Skeletal muscle tissue (tissue), 4 donors: ENCODE results near the gene CALY. TPM values are rescaled to one million over a fixed set of nuclear protein-coding genes. Genes with fewer than 3 reads are reported as not detected.

ENCODE experiments used
- H3K27ac ChIP-seq: one replicate; pipeline ENCODE4 v1.7.0; 2013; ENCODE audit warnings: mild to moderate bottlenecking, low read depth, low read length, inconsistent platforms
- H3K27me3 ChIP-seq, 3 donors: one replicate each; pipeline ENCODE4 v1.7.0; 2013; ENCODE audit warnings: low read length in 3 of 3; ENCODE audit not compliant: control insufficient read depth in 3 of 3, insufficient read depth in 3 of 3
- H3K36me3 ChIP-seq, 3 donors: one replicate each; pipeline ENCODE4 v1.7.0; 2013; ENCODE audit warnings: low read length in 3 of 3; ENCODE audit not compliant: control insufficient read depth in 3 of 3, insufficient read depth in 3 of 3
- H3K4me1 ChIP-seq, 3 donors: one replicate each; pipeline ENCODE4 v1.7.0; 2013; ENCODE audit warnings: low read length in 3 of 3, mild to moderate bottlenecking in 3 of 3; ENCODE audit not compliant: control insufficient read depth in 3 of 3, insufficient read depth in 3 of 3
- H3K4me3 ChIP-seq, 3 donors: one replicate each; pipeline ENCODE4 v1.7.0; 2013; ENCODE audit warnings: low read length in 3 of 3
- H3K9ac ChIP-seq, 3 donors: one replicate each; pipeline ENCODE4 v1.7.0; 2013; ENCODE audit warnings: low read length in 3 of 3, mild to moderate bottlenecking in 3 of 3, moderate library complexity in 2 of 3, low read depth in 1 of 3
- H3K9me3 ChIP-seq, 3 donors: one replicate each; pipeline ENCODE4 v1.7.0; 2013; ENCODE audit warnings: low read length in 3 of 3; ENCODE audit not compliant: control insufficient read depth in 3 of 3
- total RNA-seq: library from RNA; depleted of rRNA; stranded (reverse); fragments of >200 nt; gene quantifications from one replicate; pipeline ENCODE4 v1.2.3, GENCODE V29; 2014
- donor health status: Osteomylitis.

The CALY gene
- total RNA-seq, 1 donor from 2014 or later, result not detected

DNA sequence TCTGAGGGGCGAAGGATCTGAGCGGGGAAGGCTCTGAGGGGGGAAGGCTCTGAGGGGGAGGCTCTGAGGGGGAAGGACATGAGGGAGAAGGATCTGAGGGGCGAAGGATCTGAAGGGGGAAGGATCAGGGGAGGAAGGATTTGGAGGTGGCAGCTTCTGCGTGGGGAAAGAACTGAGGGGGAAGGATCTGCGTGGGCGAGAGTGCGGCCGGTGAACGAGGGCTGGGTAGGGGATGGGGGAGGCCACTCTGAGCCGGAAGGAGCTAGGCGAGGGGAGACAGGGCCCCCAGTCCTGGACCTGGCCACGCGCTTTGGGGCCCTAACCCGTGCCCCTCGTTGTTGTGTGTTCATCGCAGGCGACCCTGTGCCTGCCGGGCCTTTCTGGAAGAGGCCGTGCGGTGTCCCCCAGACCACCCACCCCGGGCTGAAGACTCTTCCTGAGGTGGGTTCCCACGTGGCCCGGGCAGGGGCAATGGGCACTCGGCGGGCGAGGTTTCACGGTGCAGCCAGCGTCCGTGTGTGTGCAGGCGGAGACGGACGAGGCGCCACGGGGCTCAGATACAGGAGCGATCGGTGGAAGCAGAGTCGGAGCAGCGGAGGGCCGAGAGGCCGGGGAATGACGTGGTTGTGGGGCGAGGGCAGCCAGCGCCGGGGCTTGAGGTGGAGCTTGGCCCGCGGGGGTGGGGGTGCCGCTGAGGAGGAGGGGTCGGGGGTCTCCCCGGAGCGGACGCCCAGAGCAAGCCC, 2.0 kb downstream of the CALY start:
- H3K4me1 ChIP-seq, result peaks cover 8 to 14% (median 9%) of the 10 kb centered on the region in 3 donors
- peaks cover 66 to 79% (median 77%) of the 10 kb centered on the region in 3 donors for H3K27me3 ChIP-seq
- no peaks in the 10 kb centered on the region for H3K9me3 ChIP-seq
- no peak overlapping the region for H3K4me3 ChIP-seq
- H3K36me3 ChIP-seq, result no peaks in the 10 kb centered on the region
- no peak overlapping the region for H3K27ac ChIP-seq
- no peak overlapping the region for H3K9ac ChIP-seq

DNA sequence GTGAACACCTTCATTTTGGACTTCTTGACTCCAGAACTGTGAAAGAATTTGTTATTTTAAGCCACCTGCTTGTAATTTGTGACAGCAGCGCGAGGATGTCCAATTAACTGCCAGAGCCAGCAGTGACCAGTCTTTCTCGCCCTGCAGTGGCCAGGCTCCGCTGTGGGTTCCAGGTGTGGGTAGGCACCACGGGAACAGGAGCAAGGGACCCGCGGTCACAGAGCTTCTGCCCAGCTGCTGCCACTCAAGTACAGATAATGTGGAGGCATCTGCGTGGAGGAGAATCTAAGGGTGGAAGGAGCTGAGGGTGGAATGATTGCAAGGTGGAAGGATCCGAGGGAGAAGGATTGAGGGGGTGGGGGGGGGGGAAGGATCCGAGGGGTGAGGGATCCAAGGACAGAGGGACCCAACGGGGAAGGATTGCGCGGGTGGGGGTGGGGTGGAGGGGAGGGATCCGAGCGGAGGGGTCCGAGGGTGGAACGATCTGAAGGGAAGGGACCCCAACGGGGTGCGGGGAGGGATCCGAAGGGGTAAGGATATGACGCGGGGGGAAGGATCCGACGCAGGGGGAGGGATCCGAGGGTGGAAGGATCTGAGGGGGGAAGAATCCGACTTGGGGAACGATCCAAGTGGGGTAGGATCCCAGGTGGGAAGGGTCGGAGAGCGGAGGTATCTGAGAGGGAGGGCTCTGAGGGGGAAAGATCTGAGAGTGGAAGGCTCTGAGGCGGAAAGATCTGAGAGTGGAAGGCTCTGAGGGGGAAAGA, 3.6 kb downstream of the CALY start:
- Histone ChIP-seq H3K27me3 (peaks cover 65 to 80% (median 77%) of the 10 kb centered on the region in 3 donors), H3K4me3 (no peak overlapping the region), H3K27ac (no peak overlapping the region), H3K4me1 (peaks cover 8 to 15% (median 13%) of the 10 kb centered on the region in 3 donors), H3K36me3 (no peaks in the 10 kb centered on the region), H3K9ac (no peak overlapping the region), H3K9me3 (no peaks in the 10 kb centered on the region)

GRCh38 chr10:133329491-133330202, 7.0 kb downstream of the CALY start:
- Histone ChIP-seq H3K4me1 (peaks cover 7 to 17% (median 13%) of the 10 kb centered on the region in 3 donors), H3K9ac (peak overlapping the region in 1 of 3 donors; percentile 50), H3K27ac (no peak overlapping the region), H3K27me3 (peaks cover 68 to 80% (median 77%) of the 10 kb centered on the region in 3 donors), H3K9me3 (no peaks in the 10 kb centered on the region), H3K4me3 (no peak overlapping the region), H3K36me3 (no peaks in the 10 kb centered on the region)

DNA sequence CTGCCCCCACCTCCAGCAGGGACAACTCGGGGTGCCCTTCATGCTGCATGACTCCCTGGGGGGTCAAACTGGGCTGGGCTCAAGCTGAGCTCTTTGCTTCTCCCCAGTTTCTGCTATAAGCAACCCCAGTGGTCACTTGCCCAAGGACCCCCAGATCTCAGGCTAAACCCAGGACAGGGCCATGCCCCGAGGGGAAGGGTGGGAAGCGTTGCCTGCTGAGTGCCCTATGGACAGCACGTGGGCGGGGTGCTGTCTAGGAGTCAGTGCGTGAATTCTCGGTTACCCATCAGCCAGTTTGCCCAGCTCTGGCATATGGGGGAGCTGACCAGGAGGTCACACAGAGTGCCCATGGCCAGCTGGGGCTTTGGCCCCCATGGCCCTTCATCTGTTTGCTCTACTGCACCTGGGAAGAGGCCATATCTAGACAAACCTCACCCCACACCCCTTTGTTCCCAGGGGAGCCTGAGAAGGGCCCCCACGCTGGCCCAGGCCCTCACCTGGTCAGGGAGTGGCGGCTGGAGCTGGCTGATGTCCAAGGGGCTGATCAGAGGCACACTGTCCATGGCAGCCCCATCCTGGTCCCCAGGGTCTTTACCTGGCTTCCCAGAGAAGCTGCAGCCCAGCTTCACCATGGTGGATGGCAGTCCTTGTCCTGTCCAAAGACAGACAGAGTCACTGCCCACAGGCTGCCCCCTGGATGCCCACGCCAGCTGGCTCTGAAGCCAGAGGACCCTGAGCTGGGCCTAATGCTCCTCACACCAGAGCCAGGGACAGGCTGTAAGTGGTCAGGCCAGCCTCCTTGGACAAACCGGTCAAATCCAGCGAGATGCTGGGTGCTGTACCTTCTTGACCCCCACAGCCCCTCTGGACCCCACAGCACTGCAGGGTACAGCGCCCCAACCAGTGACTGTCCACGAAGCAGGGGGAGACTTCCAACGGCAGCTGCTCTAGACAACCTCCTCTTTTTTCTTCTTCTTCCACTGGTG, 8.0 kb downstream of the CALY start:
- Histone ChIP-seq H3K27ac (no peak overlapping the region), H3K4me3 (no peak overlapping the region), H3K9ac (peak overlapping the region in 1 of 3 donors; percentile 8), H3K27me3 (peaks cover 65 to 79% (median 74%) of the 10 kb centered on the region in 3 donors), H3K36me3 (no peaks in the 10 kb centered on the region), H3K9me3 (no peaks in the 10 kb centered on the region), H3K4me1 (peaks cover 7 to 17% (median 13%) of the 10 kb centered on the region in 3 donors)

- no peaks in the 10 kb centered on the region for H3K9me3 ChIP-seq
- H3K9ac ChIP-seq, result no peak overlapping the region
- H3K4me1 ChIP-seq, result peaks cover 7 to 17% (median 13%) of the 10 kb centered on the region in 3 donors
- no peak overlapping the region for H3K27ac ChIP-seq
- H3K27me3 ChIP-seq, result peaks cover 65 to 75% (median 72%) of the 10 kb centered on the region in 3 donors
- no peak overlapping the region for H3K4me3 ChIP-seq
- no peaks in the 10 kb centered on the region for H3K36me3 ChIP-seq
Measured at GRCh38 chr10:133327651-133328357, 8.9 kb downstream of the CALY start.

- Histone ChIP-seq H3K9ac (no peak overlapping the region), H3K4me3 (no peak overlapping the region), H3K27me3 (peaks cover 57 to 67% (median 64%) of the 10 kb centered on the region in 3 donors), H3K9me3 (no peaks in the 10 kb centered on the region), H3K4me1 (peaks cover 7 to 17% (median 13%) of the 10 kb centered on the region in 3 donors), H3K36me3 (no peaks in the 10 kb centered on the region), H3K27ac (no peak overlapping the region)
Measured at GRCh38 chr10:133326745-133327650, 9.7 kb downstream of the CALY start.

GRCh38 chr10:133326223-133326551, 10.5 kb downstream of the CALY start:
- H3K9ac ChIP-seq, result no peak overlapping the region
- H3K27ac ChIP-seq, result no peak overlapping the region
- no peaks in the 10 kb centered on the region for H3K9me3 ChIP-seq
- no peaks in the 10 kb centered on the region for H3K36me3 ChIP-seq
- peaks cover 51 to 60% (median 56%) of the 10 kb centered on the region in 3 donors for H3K27me3 ChIP-seq
- peak overlapping the region in 2 of 3 donors; percentile 4 to 35 for H3K4me3 ChIP-seq
- H3K4me1 ChIP-seq, result peaks cover 7 to 17% (median 13%) of the 10 kb centered on the region in 3 donors

GRCh38 chr10:133325440-133326222, 11.1 kb downstream of the CALY start:
- H3K4me3 ChIP-seq, result peak overlapping the region in 2 of 3 donors; percentile 4 to 45
- H3K27me3 ChIP-seq, result peaks cover 45 to 55% (median 55%) of the 10 kb centered on the region in 3 donors
- no peak overlapping the region for H3K9ac ChIP-seq
- no peaks in the 10 kb centered on the region for H3K9me3 ChIP-seq
- H3K27ac ChIP-seq, result no peak overlapping the region
- H3K36me3 ChIP-seq, result no peaks in the 10 kb centered on the region
- H3K4me1 ChIP-seq, result peaks cover 7 to 17% (median 13%) of the 10 kb centered on the region in 3 donors
